Heart left ventricle (tissue), 16 donors: ENCODE results near the gene FAU. TPM values are rescaled to one million over a fixed set of nuclear protein-coding genes. Genes with fewer than 3 reads are reported as not detected.
A peak's percentile ranks its signal among the peaks of the same experiment; 100 is the strongest.

Experiments
- ATAC-seq, 4 donors: fragments of 200-7000 bp; cut with Tn5 transposase; one replicate each; pipeline ENCODE4 v1.9.1; 2020 to 2022; ENCODE audit warnings: moderate library complexity in 4 of 4, mild to moderate bottlenecking in 3 of 4, moderate number of reproducible peaks in 1 of 4
- DNase-seq, 5 donors: peaks; one replicate each; pipeline ENCODE4 v3.0.0-alpha.2; 2020
- H3K27ac ChIP-seq, 12 donors: fragments of 200-600 bp; sonication (generic) in 4 of 12; one replicate each; pipeline versions ENCODE4 v1.5.0 to v1.8.0; 2016 to 2022; ENCODE audit warnings: mild to moderate bottlenecking in 2 of 12
- H3K27me3 ChIP-seq, 9 donors: fragments of 200-600 bp; sonication (generic) in 2 of 9; one replicate each; pipeline versions ENCODE4 v1.5.1 to v1.8.0; 2016 to 2022; ENCODE audit warnings: mild to moderate bottlenecking in 3 of 9
- H3K36me3 ChIP-seq, 9 donors: fragments of 200-600 bp; sonication (generic) in 2 of 9; one replicate each; pipeline versions ENCODE4 v1.5.0 to v1.8.0; 2018 to 2022; ENCODE audit warnings: mild to moderate bottlenecking in 2 of 9
- H3K4me1 ChIP-seq, 12 donors: fragments of 200-600 bp; sonication (generic) in 4 of 12; one replicate each; pipeline versions ENCODE4 v1.5.0 to v1.8.0; 2016 to 2022; ENCODE audit warnings: mild to moderate bottlenecking in 3 of 12
- H3K4me3 ChIP-seq, 12 donors: fragments of 200-600 bp; sonication (generic) in 4 of 12; one replicate each; pipeline versions ENCODE4 v1.5.0 to v1.8.0; 2017 to 2022; ENCODE audit warnings: mild to moderate bottlenecking in 9 of 12, moderate library complexity in 4 of 12
- H3K9me3 ChIP-seq, 12 donors: fragments of 200-600 bp; sonication (generic) in 4 of 12; one replicate each; pipeline versions ENCODE4 v1.5.0 to v1.8.0; 2016 to 2022; ENCODE audit warnings: mild to moderate bottlenecking in 1 of 12
- POLR2A ChIP-seq, 2 donors: fragments of 450-650 bp; IDR thresholded peaks; one replicate each; pipeline ENCODE4 v1.6.1; 2017; ENCODE audit warnings: antibody characterized with exemption in 2 of 2, mild to moderate bottlenecking in 2 of 2, moderate library complexity in 2 of 2
- WGBS, 4 donors: extraction: QIAGEN DNeasy Blood & Tissue Kit in 2 of 4; methylation state at CpG; one replicate each; pipeline versions ENCODE4 v1.1.5 to v1.1.7; 2013 to 2018; 5-methylcytosine and 5-hydroxymethylcytosine counted together
- intact Hi-C, 10 donors: fragments of 100-400 bp; cut with DNase I; formaldehyde crosslinking; loops; one replicate each; pipeline versions ENCODE4 v1.11.1 to v1.14.2; 2022
- polyA plus RNA-seq, 2 donors: library from polyadenylated mRNA; stranded (reverse); fragments of 200-250 nt; gene quantifications; one replicate each; pipeline ENCODE4 v1.2.3, GENCODE V29; 2013
- total RNA-seq, 9 donors: library from RNA; depleted of rRNA in 2 of 9; stranded (reverse); fragments of >200 nt in 2 of 9; fragmentation: NEBNext Ultra II Directional in 3 of 9; extraction: Animal tissue kit (Norgen Biotek cat#: 25700) in 3 of 9; gene quantifications; one replicate each; pipeline versions ENCODE4 v1.1.0 to v1.2.4, GENCODE V29; 2016 to 2023
- TF ChIP-seq, protein P1 (sequence below), 12 donors: fragments of 200-600 bp; sonication (generic) in 4 of 12; IDR thresholded peaks; one replicate each; pipeline versions ENCODE4 v1.5.0 to v1.8.0; 2018 to 2022; ENCODE audit warnings: antibody characterized with exemption in 12 of 12, mild to moderate bottlenecking in 5 of 12
- donor health status: ischemic (EF 13 %, LVEDD 7.1; RV severe dilation, severe dysfunction).
- donor health status: healthy with polysubstance abuse.
- donor health status: DM: no; HTN: yes; CAD: no.
- donor health status: DM: no; HTN: no; CAD: no.
- donor health status: ischemic (EF 25% LVEDD 6.9; RV normal size, moderate dysfunction).
- donor health status: ischemic (EF 25% LVEDD 5.7; RV mildly dilated, moderate dysfunction).
- donor health status: healthy.
- donor health status: DM: yes; HTN: yes; CAD: no.
- donor health status: ischemic (EF 35%, LVEDD 5.7; RV mildly dilated, moderate dysfunction).
- donor health status: nonischemic (EF 11% LVEDD 7.7; RV severe dilation, severe dysfunction).
- donor health status: DM: yes; HTN: yes; CAD: no.
- donor health status: PGD.
- donor health status: ischemic (EF 29% LVEDD 5.4; RV normal size, mild dysfunction).
- donor health status: nonischemic (EF 23%, LVEDD 6.1; RV moderate dilation, normal function).

FAU gene
- total and polyA plus RNA-seq, 11 donors: 388 to 1,119 (median 641) TPM

DNA sequence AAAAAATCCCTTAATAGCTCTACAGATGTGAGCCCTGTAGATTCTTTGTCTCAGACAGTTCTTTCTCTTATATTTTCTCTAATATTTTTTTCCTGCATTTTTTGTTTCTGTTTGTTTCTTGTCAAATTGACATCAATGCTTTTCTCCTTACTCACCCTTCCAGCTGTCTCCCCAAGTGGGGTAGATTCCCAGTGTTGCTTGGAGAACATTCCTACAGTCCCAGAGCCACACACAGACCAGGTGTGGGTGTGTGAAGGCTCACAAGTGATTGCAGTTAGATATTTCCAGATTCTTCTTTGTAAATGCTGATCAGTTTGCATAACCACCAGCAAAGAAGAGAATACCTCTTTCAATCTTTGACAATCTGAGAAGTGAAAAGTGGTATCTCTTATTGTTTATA lies 18.5 kb downstream of the FAU start:
- intact Hi-C loops: loop anchor here in 1 of 10 donors (10.0 kb wide), 1 partner anchor 189 kb away; the partner anchor contains the start of gene ATG2A
- DNase-seq: no peak
- no peak overlapping the region for H3K4me3 ChIP-seq
- peak overlapping the region; percentile 21 to 87 (median 76) for H3K27ac ChIP-seq
- peaks cover 0 to 50% (median 32%) of the 10 kb centered on the region in 12 donors for H3K4me1 ChIP-seq
- no peak for ATAC-seq
- TF ChIP-seq, protein P1, sequence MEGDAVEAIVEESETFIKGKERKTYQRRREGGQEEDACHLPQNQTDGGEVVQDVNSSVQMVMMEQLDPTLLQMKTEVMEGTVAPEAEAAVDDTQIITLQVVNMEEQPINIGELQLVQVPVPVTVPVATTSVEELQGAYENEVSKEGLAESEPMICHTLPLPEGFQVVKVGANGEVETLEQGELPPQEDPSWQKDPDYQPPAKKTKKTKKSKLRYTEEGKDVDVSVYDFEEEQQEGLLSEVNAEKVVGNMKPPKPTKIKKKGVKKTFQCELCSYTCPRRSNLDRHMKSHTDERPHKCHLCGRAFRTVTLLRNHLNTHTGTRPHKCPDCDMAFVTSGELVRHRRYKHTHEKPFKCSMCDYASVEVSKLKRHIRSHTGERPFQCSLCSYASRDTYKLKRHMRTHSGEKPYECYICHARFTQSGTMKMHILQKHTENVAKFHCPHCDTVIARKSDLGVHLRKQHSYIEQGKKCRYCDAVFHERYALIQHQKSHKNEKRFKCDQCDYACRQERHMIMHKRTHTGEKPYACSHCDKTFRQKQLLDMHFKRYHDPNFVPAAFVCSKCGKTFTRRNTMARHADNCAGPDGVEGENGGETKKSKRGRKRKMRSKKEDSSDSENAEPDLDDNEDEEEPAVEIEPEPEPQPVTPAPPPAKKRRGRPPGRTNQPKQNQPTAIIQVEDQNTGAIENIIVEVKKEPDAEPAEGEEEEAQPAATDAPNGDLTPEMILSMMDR (IDR thresholded peaks at IDR 0.05): no peak
- no peak for TF ChIP-seq POLR2A (IDR thresholded peaks at IDR 0.05)
- no peaks in the 10 kb centered on the region for H3K27me3 ChIP-seq
- H3K36me3 ChIP-seq: peaks cover 0 to 39% (median 19%) of the 10 kb centered on the region in 9 donors
- H3K9me3 ChIP-seq: no peaks in the 10 kb centered on the region

DNA sequence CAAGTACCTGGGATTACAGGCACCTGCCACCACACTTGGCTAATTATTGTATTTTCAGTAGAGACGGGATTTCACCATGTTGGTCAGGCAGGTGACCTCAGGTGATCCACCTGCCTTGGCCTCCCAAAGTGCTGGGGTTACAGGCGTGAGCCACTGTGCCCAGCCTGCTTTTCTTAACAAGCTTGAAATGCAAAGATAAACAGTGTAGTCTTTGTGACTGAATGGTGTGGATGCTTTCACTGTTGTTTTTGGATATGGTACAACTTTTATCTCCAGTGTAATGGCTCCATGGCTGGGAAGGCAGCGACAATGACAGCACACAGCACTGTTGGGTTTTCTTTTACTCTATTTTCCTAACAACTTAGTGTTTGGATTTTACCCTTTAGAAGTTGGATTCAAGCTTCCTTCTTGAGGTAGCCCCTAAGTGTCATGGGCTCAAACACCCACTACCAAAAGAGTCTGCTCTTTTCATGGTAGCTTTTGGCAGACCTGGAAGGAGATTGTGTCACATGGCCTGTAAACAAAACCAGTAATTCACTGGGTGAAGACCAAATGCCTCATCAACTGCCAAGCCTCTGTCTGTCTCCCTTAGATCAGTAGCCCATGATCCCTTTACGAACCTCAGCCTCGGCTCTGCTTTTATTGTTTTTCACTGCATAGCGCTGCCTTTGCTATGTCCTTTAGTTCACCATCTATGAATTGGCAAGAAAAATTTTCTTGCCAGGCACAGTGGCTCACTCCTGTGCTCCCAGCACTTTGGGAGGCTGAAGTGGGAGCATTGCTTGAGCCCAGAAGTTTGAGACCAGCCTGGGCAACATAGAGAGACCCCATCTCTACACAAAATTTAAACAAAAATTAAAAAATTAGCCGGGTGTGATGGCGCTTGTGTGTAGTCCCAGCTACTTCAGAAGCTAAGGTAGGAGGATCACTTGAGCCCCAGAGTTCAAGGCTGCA lies 19.5 kb downstream of the FAU start:
- TF ChIP-seq POLR2A (IDR thresholded peaks at IDR 0.05): no peak
- TF ChIP-seq, protein P1 (IDR thresholded peaks at IDR 0.05): no peak
- ATAC-seq (peak; percentile 62 to 75 (median 69)), DNase-seq (peak in 1 of 5 donors; percentile 21)
- peak overlapping the region; percentile 48 to 87 (median 76) for H3K27ac ChIP-seq
- intact Hi-C loops: loop anchor here in 1 of 10 donors (10.0 kb wide), 1 partner anchor 188 kb away; the partner anchor contains the start of gene ATG2A
- H3K9me3 ChIP-seq: no peaks in the 10 kb centered on the region
- H3K36me3 ChIP-seq: peaks cover 0 to 40% (median 16%) of the 10 kb centered on the region in 9 donors
- no peaks in the 10 kb centered on the region for H3K27me3 ChIP-seq
- WGBS, 4 donors: 48 to 60% (median 54%) methylated on average over 7 to 8 of the region's 8 CpGs
- peak overlapping the region in 1 of 12 donors; percentile 2 for H3K4me3 ChIP-seq
- H3K4me1 ChIP-seq: peaks cover 0 to 57% (median 36%) of the 10 kb centered on the region in 12 donors

DNA sequence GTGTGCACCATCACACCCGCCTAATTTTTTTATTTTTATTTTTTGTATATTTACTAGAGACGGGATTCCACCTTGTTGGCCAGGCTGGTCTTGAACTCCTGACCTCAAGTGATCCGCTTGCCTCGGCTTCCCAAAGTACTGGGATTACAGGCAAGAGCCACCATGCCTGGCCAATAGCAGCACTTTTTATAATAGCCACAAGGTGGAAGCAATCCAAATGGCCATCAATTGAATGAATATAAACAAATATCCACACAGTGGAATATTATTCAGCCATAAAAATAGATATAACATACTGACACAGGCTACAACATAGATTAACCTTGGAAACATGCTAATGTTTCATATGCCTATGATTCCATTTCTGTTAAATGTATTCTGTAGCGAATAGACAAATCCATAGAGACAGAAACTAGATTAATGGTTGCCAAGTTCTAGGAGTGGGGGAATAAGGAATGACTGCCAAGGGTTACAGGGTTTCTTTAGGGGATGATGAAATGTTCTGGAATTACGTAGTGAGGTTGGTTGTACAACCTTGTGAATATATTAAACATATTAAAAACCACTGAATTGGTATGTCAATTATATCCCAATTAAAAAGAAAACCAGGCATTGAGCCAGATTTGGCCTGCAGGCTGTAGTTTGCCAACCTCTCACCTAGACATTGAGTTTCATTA lies 21.1 kb downstream of the FAU start:
- H3K4me1 ChIP-seq: peaks cover 0 to 66% (median 43%) of the 10 kb centered on the region in 12 donors
- DNase-seq (no peak), ATAC-seq (no peak)
- peaks cover 0 to 39% (median 16%) of the 10 kb centered on the region in 9 donors for H3K36me3 ChIP-seq
- WGBS, 4 donors: 78 to 86% (median 81%) methylated on average over 6 of the region's 6 CpGs
- intact Hi-C loops: loop anchor here in 1 of 10 donors (10.0 kb wide), 1 partner anchor 186 kb away; the partner anchor contains the start of gene ATG2A
- H3K9me3 ChIP-seq: no peaks in the 10 kb centered on the region
- no peak for TF ChIP-seq POLR2A (IDR thresholded peaks at IDR 0.05)
- no peaks in the 10 kb centered on the region for H3K27me3 ChIP-seq
- peak overlapping the region in 7 of 12 donors; percentile 1 to 81 (median 76) for H3K27ac ChIP-seq
- no peak overlapping the region for H3K4me3 ChIP-seq

DNA sequence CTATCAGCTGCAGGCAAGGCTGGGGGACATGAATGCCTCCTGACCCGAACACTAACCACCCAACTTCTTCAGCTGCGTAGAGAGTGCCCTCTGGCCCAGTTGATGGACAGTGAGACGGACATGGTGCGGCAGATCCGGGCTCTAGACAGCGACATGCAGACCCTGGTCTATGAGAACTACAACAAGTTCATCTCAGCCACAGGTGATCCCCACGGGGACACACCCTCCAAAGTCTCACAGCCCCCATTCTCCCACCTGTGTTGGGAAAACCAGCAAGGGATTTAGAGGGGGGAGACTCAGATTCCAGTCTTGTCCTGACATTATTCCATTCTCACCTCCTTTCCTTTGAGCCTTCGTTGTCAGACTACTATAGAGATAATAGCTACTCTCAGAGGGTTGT lies 25.0 kb downstream of the FAU start:
- H3K27me3 ChIP-seq: no peaks in the 10 kb centered on the region
- H3K36me3 ChIP-seq: peaks cover 0 to 24% (median 11%) of the 10 kb centered on the region in 9 donors
- intact Hi-C loops: loop anchor here in 4 of 10 donors (1.0 to 5.0 kb wide), 5 partner anchors 13 to 70 kb away; partner anchors contain the start of genes CDCA5 (in 2 of the 4), ZFPL1 (in 2 of the 4), FAU (in 1 of the 4) and MRPL49 (in 1 of the 4)
- peak in 2 of 4 donors; percentile 2 to 12 for ATAC-seq
- 31 to 43% (median 37%) methylated on average over 7 to 8 of the region's 8 CpGs for WGBS, 4 donors
- no peak for DNase-seq
- no peaks in the 10 kb centered on the region for H3K9me3 ChIP-seq
- peaks cover 0 to 32% (median 22%) of the 10 kb centered on the region in 12 donors for H3K4me1 ChIP-seq
- no peak for TF ChIP-seq POLR2A (IDR thresholded peaks at IDR 0.05)
- TF ChIP-seq, protein P1 (IDR thresholded peaks at IDR 0.05): no peak
- peak overlapping the region; percentile 59 to 91 (median 85) for H3K4me3 ChIP-seq
- H3K27ac ChIP-seq: peak overlapping the region; percentile 52 to 96 (median 92)
